Activated T-helper 2 cell treated with anti-CD3 and anti-CD28 coated beads, Interferon-gamma antibody, Interleukin-2, Interleukin-4, amounts not matched to agents 10 μg/mL and 5 μg/mL and 100 μg/mL, durations not matched to agents 14 hours and 24 hours and 36 hours (primary cell): ENCODE results near the gene MAP3K7. TPM values are rescaled to one million over a fixed set of nuclear protein-coding genes. Genes with fewer than 3 reads are reported as not detected.
"Not testable (repeated sequence)": the region's sequence is repeated elsewhere in the genome, so short reads cannot be mapped to it uniquely, and the experiment has no call there.

Source experiments
- DNase-seq: peaks from one replicate; pipeline ENCODE4 v3.0.0; 2021; ENCODE audit warnings: low spot score
- H3K27ac Mint-ChIP-seq: one replicate; pipeline ENCODE4 v1.8.0; 2021; ENCODE audit warnings: mixed read lengths
- H3K27me3 Mint-ChIP-seq: one replicate; pipeline ENCODE4 v1.8.0; 2021; ENCODE audit warnings: low read depth, mixed read lengths
- H3K36me3 Mint-ChIP-seq: one replicate; pipeline ENCODE4 v1.8.0; 2021; ENCODE audit warnings: low read depth, mixed read lengths
- H3K4me1 Mint-ChIP-seq: one replicate; pipeline ENCODE4 v1.8.0; 2021; ENCODE audit warnings: low read depth, mixed read lengths
- H3K4me3 Mint-ChIP-seq: one replicate; pipeline ENCODE4 v1.8.0; 2021; ENCODE audit warnings: low read depth, mild to moderate bottlenecking, moderate library complexity, mixed read lengths
- H3K9me3 Mint-ChIP-seq: one replicate; pipeline ENCODE4 v1.8.0; 2021; ENCODE audit warnings: mixed read lengths
- intact Hi-C: fragments of 100-400 bp; cut with micrococcal nuclease; formaldehyde crosslinking; loops from one replicate; pipeline ENCODE4 v1.15.1; 2023
- total RNA-seq: library from RNA; stranded (reverse); gene quantifications from 2 replicates; pipeline ENCODE4 v1.2.3, GENCODE V29; 2022

MAP3K7 gene
- total RNA-seq, 1 donor from 2014 or later, result 32.1 TPM

DNA sequence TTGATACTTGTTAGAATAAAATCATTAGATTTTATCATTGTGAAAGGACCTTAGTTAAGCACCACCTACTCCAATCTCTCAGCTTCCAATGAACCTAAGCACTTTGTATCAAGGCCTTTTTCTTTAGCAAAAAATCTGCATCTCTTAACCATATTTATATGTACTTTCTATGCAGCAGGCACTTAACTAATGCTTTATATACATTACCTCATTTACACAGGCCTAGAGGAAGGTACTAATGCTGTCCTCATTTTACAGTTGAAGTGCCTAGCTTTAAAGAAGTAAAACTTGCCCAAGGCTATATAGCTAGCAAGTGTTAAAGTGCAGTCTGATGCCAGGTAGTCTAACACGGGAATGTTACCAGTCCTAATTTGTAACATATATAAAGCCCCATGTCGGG is 14.0 kb downstream of the MAP3K7 start:
- H3K27ac Mint-ChIP-seq, result no peak overlapping the region
- H3K4me3 Mint-ChIP-seq, result no peak overlapping the region
- H3K9me3 Mint-ChIP-seq, result no peaks in the 10 kb centered on the region
- no peak for DNase-seq
- H3K4me1 Mint-ChIP-seq, result peaks cover 4% of the 10 kb centered on the region
- intact Hi-C loops, result no loop called here
- H3K36me3 Mint-ChIP-seq, result peaks cover 36% of the 10 kb centered on the region
- no peaks in the 10 kb centered on the region for H3K27me3 Mint-ChIP-seq

DNA sequence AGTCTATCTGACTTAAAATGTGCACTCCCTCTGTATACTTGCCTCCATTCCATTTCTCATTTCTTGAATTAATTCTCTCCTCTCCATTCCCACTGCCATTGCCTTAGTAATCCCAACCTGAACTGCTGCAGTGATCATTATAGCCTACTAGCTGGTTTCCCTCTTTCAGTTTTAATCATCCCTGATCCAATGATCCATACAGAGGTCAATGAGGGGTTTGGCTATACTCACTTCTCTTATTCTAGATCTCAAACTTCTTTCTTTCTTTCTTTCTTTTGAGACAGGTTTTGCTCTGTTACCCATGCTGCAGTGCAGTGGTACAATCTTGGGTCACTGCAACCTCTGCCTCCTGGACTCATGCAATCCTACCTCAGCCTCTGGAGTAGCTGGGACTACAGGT is 17.6 kb downstream of the MAP3K7 start:
- DNase-seq, result no peak
- Mint-ChIP-seq H3K27ac (no peak overlapping the region), H3K36me3 (peaks cover 63% of the 10 kb centered on the region), H3K4me1 (peaks cover 4% of the 10 kb centered on the region), H3K9me3 (no peaks in the 10 kb centered on the region), H3K27me3 (no peaks in the 10 kb centered on the region), H3K4me3 (no peak overlapping the region)
- intact Hi-C loops, result no loop called here

DNA sequence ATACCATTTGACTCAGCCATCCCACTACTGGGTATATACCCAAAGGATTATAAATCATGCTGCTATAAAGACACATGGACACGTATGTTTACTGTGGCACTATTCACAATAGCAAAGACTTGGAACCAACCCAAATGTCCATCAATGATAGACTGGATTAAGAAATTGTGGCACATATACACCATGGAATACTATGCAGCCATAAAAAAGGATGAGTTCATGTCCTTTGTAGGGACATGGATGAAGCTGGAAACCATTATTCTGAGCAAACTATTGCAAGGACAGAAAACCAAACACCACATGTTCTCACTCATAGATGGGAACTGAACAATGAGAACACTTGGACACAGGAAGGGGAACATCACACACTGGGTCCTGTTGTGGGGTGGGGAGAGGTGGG is 19.2 kb downstream of the MAP3K7 start:
- DNase-seq, H3K27me3 Mint-ChIP-seq, H3K4me3 Mint-ChIP-seq, intact Hi-C loops, H3K9me3 Mint-ChIP-seq, H3K27ac Mint-ChIP-seq: not testable (repeated sequence)
- Mint-ChIP-seq H3K4me1 (peaks cover 16% of the 10 kb centered on the region), H3K36me3 (peaks cover 76% of the 10 kb centered on the region)

DNA sequence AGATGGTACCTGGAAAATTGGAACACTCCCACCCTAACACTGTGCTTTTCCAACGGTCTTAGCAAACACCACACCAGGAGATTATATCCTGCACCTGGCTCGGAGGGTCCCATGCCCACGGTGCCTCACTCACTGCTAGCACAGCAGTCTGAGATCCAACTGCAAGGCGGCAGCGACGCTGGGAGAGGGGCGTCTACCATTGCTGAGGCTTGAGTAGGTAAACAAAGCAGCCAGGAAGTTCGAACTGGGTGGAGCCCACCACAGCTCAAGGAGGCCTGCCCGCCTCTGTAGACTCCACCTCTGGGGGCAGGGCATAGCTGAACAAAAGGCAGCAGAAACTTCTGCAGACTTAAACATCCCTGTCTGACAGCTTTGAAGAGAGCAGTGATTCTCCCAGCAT is 24.5 kb downstream of the MAP3K7 start:
- intact Hi-C loops, H3K9me3 Mint-ChIP-seq, H3K4me3 Mint-ChIP-seq, H3K27me3 Mint-ChIP-seq, H3K27ac Mint-ChIP-seq: not testable (repeated sequence)
- H3K4me1 Mint-ChIP-seq, result peaks cover 28% of the 10 kb centered on the region
- peaks cover 65% of the 10 kb centered on the region for H3K36me3 Mint-ChIP-seq
- peak; percentile 26 for DNase-seq

DNA sequence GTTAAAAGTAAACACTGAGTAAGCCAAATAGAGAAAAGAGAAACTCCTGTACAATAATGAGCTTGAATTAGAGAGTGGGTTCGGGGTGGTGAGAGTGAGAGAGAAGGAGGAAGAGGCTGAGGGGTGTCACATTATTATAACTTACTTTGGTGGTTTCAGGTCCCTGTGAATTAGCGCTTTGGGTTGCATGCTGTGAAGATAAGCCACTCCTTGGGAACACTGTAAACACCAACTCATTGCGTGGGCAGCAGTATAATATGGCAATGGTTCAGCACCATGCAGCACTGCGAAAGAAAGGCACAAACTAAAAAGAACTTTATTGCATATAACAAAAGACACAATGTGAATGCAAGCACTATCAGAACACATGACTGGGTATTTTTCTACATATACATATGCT is 26.9 kb downstream of the MAP3K7 start:
- Mint-ChIP-seq H3K27me3 (no peaks in the 10 kb centered on the region), H3K27ac (no peak overlapping the region), H3K9me3 (no peaks in the 10 kb centered on the region), H3K36me3 (peaks cover 52% of the 10 kb centered on the region), H3K4me3 (no peak overlapping the region), H3K4me1 (peaks cover 29% of the 10 kb centered on the region)
- no peak for DNase-seq
- intact Hi-C loops, result no loop called here

DNA sequence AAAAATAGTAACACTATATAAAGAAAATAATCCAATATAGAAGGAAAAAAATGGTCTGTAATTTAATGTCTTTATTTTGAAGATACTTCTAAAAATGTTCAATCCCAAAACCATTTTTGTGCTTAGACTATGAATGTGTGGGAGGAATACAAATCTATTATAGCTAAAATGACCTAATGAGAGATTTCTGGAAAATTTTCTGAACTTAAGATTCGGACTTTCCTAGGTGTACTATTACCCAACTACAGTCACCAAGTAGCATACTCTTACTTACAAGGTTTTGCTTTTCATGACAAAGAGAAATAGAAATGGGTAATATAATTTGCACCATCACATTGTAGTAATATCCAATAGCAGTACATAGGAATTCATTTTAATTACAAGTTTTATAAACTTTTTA is 29.9 kb downstream of the MAP3K7 start:
- H3K27ac Mint-ChIP-seq, result no peak overlapping the region
- H3K4me1 Mint-ChIP-seq, result peaks cover 7% of the 10 kb centered on the region

DNA sequence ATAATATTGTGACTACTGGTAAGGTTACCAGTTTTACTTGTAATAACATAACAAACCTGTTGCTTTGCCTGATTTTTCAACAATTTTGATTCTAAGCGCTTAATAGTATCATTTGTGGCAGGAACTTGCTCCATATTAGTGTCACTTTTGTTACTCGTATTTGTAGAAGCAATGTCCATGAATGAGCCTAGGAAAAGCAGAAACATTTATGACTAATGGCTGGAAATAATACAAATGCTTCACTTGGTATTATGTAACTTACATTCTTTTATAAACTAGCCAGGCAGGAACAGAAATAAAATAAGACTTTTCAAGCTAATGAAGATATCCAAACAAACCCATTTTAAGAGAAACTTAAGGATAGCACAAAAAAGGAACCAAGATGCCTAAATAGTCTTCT is 38.9 kb downstream of the MAP3K7 start:
- Mint-ChIP-seq H3K36me3 (peaks cover 64% of the 10 kb centered on the region), H3K4me3 (no peak overlapping the region), H3K27ac (no peak overlapping the region), H3K9me3 (no peaks in the 10 kb centered on the region), H3K27me3 (no peaks in the 10 kb centered on the region), H3K4me1 (no peaks in the 10 kb centered on the region)
- intact Hi-C loops, result no loop called here
- no peak for DNase-seq

More for the DNA sequence above, 29.9 kb downstream of the MAP3K7 start:
- no peak overlapping the region for H3K4me3 Mint-ChIP-seq
- intact Hi-C loops, result no loop called here
- no peak for DNase-seq
- peaks cover 44% of the 10 kb centered on the region for H3K36me3 Mint-ChIP-seq
- no peaks in the 10 kb centered on the region for H3K9me3 Mint-ChIP-seq
- H3K27me3 Mint-ChIP-seq, result no peaks in the 10 kb centered on the region

DNA sequence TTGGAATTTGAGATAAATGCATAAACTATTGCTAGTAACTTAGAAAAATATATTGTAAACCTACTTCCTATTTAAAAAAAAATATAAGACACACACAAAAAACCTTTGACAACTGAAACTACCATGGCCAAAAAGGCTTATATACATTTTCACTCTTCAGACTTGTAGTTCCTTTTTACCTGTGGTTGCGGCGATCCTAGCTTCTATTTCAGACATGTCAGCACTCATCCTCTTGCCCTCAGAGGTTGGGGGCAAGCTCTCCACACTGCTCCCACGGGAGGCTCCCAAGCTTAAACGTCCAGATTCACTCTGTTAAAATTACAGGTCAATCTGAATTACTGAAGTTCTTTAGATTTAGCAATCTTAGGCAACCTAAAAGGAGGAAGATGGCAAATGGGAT is 39.8 kb downstream of the MAP3K7 start:
- intact Hi-C loops, result no loop called here
- no peaks in the 10 kb centered on the region for H3K27me3 Mint-ChIP-seq
- no peak for DNase-seq
- H3K36me3 Mint-ChIP-seq, result peaks cover 65% of the 10 kb centered on the region
- H3K4me3 Mint-ChIP-seq, result no peak overlapping the region
- no peaks in the 10 kb centered on the region for H3K4me1 Mint-ChIP-seq
- no peaks in the 10 kb centered on the region for H3K9me3 Mint-ChIP-seq
- no peak overlapping the region for H3K27ac Mint-ChIP-seq

DNA sequence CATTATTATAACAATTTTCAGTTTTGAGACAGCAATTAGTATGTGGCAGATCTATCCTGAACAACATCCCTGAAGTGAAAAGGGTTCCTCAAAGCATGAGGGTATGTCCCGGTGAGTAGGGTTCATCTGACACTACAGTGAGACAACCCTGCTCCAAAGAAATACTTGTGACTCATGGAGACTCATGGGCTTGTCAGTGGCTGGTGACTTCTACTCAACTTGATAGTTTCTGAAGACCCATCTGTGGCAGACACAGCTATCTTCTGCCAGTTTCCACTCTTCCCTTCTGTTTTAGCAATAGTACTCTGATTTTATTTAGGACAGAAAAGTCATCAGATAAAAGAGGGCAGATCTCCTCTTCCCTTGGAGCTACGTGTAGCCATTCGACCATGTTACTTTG is 41.4 kb downstream of the MAP3K7 start:
- H3K4me1 Mint-ChIP-seq, result no peaks in the 10 kb centered on the region
- H3K27me3 Mint-ChIP-seq, result no peaks in the 10 kb centered on the region
- H3K36me3 Mint-ChIP-seq, result peaks cover 65% of the 10 kb centered on the region

DNA sequence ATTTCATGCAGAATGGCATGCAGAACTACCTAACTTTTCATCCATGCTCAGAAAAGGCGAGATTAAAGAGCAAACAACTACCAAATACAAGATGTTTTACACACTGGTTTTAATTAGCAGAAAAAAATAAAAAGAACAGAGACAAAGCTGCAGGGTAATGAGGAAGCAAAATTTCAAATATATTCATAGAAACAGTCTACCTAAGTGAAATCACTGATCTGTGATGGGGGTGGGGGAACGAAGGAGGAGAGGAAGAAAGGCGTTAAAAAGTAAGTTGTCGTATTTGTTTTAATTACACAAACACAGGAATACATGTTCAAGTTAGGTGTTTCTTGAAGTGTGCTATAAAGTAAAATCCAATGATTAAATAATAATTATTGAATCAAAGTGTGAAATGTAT is 42.1 kb downstream of the MAP3K7 start:
- Mint-ChIP-seq H3K27me3 (no peaks in the 10 kb centered on the region), H3K27ac (no peak overlapping the region), H3K4me1 (no peaks in the 10 kb centered on the region), H3K9me3 (no peaks in the 10 kb centered on the region), H3K36me3 (peaks cover 63% of the 10 kb centered on the region), H3K4me3 (no peak overlapping the region)
- intact Hi-C loops, result no loop called here
- DNase-seq, result no peak

More for the DNA sequence above, 41.4 kb downstream of the MAP3K7 start:
- Mint-ChIP-seq H3K9me3 (no peaks in the 10 kb centered on the region), H3K27ac (no peak overlapping the region), H3K4me3 (no peak overlapping the region)
- intact Hi-C loops, result no loop called here
- no peak for DNase-seq

DNA sequence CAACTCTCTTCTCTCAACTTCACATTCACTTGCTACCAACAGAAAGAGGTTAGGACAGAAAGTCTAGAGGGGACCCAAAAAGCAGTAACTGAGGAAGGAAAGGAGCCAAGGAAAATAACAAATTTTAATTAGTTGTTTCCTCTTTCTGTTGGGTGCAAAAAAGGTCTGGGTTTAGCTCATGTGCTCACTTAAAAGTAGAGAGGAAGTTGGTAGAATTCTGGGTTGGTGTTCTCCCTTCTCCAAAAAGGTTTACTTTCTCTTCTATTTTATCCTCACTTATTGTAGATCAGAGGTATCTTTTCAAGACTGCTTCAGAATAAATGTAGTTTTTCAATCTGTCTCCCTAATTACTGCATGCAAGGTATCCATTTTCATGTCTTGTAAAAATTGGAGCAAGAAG is 42.8 kb downstream of the MAP3K7 start:
- Mint-ChIP-seq H3K27ac (no peak overlapping the region), H3K9me3 (no peaks in the 10 kb centered on the region), H3K36me3 (peaks cover 57% of the 10 kb centered on the region), H3K27me3 (no peaks in the 10 kb centered on the region), H3K4me3 (no peak overlapping the region), H3K4me1 (no peaks in the 10 kb centered on the region)
- intact Hi-C loops, result no loop called here
- DNase-seq, result no peak

DNA sequence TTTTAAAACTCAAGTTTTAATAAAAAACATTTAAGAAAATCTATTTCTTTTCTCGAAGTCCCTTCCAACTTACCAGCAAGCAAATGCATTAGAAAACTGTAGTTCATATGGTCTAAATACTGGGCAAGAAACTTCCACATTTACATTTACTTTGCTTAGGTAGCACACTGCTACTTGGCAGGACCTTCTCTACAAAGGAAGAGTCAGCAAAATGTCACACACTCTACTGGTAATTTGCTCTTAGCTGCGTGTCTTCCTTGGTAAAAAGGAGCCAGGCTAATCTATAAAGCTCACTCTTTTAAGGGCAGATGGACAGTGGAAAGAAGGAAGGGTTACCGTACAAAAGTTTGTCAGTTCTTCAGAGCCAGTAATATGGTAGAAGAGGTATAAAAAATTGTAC is 45.7 kb downstream of the MAP3K7 start:
- H3K36me3 Mint-ChIP-seq, result peaks cover 38% of the 10 kb centered on the region
- DNase-seq, result no peak

DNA sequence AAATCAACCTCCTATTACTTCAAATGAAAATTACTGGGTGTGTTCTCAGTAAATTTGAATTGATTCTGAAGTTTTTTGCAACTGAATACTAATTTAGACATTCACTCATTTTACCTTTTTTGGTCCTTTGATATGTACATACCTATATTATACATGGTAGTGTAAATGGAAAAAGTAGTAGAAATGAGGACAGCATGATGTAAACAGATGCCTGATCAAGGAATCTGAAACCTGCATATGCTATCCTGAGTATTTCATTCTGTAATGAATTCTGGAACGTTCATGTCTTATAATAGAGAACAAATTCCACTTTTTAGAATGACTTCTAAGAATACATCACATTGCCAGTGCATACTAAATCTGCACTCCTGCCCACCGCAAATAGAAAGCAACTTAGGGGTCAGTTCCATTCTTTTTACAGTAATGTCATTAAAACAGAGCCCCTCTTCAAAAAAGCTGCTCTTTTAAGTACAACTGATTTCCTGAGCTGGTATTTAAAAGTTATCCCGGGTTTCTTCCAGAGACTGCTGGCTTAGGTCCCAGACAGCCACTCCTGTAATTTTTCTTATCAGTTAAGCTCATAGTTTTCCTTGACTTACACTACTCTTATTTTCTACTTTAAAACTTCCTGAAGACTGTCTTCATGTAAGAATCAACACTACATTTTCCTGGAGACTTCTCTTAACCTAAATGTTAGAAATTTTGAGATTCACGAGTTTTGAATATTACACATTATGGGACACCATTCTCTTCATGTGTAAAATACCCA is 48.4 kb downstream of the MAP3K7 start:
- H3K9me3 Mint-ChIP-seq, result no peaks in the 10 kb centered on the region
- no peak overlapping the region for H3K27ac Mint-ChIP-seq
- no peak for DNase-seq
- no peaks in the 10 kb centered on the region for H3K27me3 Mint-ChIP-seq
- intact Hi-C loops, result no loop called here
- H3K4me1 Mint-ChIP-seq, result peaks cover 10% of the 10 kb centered on the region
- peaks cover 31% of the 10 kb centered on the region for H3K36me3 Mint-ChIP-seq
- H3K4me3 Mint-ChIP-seq, result no peak overlapping the region

More for the DNA sequence above, 45.7 kb downstream of the MAP3K7 start:
- Mint-ChIP-seq H3K4me3 (no peak overlapping the region), H3K27ac (no peak overlapping the region), H3K4me1 (peaks cover 2% of the 10 kb centered on the region), H3K9me3 (no peaks in the 10 kb centered on the region), H3K27me3 (no peaks in the 10 kb centered on the region)
- intact Hi-C loops, result no loop called here
